Stimulated activated CD4-positive, alpha-beta T cell treated with anti-CD3 and anti-CD28 coated beads, Interleukin-2, amount 100 ng/mL, for 48 hours (primary cell): Measurements from ENCODE around the gene CAPN15.
"Not testable (repeated sequence)": the region's sequence is repeated elsewhere in the genome, so short reads cannot be mapped to it uniquely, and the experiment has no call there.

ENCODE experiments used
- DNase-seq, 2 donors: peaks; one replicate each; pipeline ENCODE4 v3.0.0-alpha.2; 2020

The CAPN15 gene

DNA sequence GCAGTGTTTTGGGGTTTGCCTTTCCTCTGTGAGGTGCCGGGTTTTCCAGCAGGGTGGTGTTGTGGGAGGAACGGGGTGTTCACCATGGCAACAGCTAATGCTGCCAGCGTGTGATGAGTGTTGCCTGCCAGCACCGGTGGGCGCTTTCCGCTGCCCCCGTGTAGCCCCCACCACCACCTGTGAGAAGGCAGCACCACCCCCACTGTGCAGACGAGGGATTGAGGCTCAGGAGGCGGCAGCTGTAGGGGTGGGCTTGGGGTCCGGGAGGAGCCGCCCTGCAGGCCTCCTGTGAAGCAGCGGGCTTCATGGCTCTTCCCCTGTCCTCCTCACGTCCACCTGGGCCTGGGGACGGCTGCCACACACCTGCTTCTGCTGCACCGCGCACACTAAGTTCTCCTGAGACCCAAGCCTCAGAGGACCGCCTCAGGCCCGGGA is 67.6 kb downstream of the CAPN15 start:
- DNase-seq = no peak

- no peak for DNase-seq
Measured at GRCh38 chr16:595942-596735, 68.6 kb downstream of the CAPN15 start.

DNA sequence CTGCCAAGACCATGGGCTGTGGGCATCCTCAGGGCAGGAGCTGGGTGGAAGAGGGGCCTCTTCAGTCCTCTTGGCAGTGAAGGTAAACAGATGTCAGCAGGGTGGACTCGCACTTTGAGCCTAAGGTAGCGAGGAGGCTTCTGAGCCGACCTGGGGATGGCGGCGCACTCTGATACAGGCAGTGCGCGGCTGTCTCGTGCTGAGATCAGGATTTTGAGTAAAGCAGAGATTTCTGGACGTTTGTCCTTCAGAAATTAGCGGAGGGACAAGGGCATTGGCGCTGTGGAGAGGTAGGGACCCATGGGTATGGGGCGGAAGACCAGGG is 69.2 kb downstream of the CAPN15 start:
- no peak for DNase-seq

- DNase-seq = not testable (repeated sequence)
Measured at GRCh38 chr16:597655-598054, 70.1 kb downstream of the CAPN15 start.

DNA sequence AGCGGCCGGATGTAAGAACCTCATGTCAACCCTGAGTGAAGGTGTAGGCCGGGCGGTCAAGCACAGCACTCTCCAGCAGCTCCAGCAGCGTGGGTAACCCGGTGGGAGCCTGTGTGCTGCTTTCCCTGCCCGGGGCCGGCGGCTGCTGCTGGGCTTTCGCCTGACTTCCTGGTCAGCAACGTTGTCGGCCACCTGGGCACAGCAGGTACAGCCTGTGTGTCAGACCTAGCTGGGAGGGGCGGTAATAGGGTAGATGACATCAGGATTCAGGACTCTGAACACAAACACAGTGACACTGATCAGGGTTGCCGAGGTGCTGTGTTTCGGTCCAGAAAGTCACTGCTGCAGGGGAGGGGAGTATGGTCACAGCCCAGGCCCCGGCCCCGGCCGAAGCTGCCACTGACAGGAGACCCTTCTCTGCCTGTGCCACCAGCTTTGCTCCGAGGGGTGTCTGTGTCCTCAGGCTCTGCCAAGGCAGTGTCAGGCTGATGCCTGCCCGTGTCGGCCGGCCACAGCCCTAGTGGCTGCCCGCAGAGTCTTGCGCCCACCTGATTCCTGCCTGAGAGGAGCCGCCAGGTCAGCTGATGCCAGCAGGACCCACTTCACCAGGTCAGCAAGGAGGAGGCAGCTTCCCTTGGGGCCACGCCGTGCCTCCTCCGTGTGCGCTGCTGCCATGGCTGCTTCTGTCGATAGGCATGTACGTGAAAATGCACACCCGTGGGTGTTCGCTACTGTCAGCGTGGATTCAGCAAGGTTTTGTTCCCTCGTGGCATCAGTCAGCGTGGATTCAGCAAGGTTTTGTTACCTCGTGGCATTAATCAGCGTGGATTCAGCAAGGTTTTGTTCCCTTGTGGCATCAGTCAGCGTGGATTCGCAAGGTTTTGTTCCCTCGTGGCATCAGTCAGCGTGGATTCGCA is 71.6 kb downstream of the CAPN15 start:
- DNase-seq = no peak

- no peak for DNase-seq
Measured at GRCh38 chr16:600781-601180, 73.3 kb downstream of the CAPN15 start.

DNA sequence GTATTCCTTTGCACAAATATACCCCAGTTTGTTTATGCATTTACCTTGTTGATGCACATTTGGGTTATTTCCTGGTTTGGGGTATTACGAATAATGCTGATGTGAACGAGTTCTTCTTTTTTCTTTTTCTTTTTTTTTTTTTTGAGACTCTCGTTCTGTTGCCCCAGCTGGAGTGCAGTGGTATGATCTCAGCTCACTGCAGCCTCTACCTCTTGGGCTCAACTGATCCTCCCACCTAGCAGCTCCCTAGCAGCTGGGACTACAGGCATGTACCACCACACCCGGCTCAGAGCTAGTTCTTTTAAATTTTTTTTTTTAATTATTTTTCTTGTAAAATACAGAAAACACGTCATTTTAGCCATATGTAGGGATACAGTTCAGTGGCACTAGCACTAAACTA is 76.4 kb downstream of the CAPN15 start:
- DNase-seq = no peak
